OCI-LY1 (cell line): ENCODE measurements around the gene TCP1.

Experiments
- CTCF ChIP-seq: fragments of 200-600 bp; sonication (generic), shearing (Covaris generic); IDR thresholded peaks from 2 replicates; pipeline ENCODE4 v1.5.1; 2017; ENCODE audit warnings: mild to moderate bottlenecking, antibody characterized with exemption, low read length, moderate library complexity, mixed read lengths
- EZH2 ChIP-seq: fragments of 200-600 bp; sonication (generic), shearing (Covaris generic); IDR thresholded peaks from 2 replicates; pipeline ENCODE4 v1.8.0; 2017; ENCODE audit warnings: borderline replicate concordance, mixed run types, mild to moderate bottlenecking, antibody characterized with exemption, low read length, moderate library complexity, mixed read lengths

DNA sequence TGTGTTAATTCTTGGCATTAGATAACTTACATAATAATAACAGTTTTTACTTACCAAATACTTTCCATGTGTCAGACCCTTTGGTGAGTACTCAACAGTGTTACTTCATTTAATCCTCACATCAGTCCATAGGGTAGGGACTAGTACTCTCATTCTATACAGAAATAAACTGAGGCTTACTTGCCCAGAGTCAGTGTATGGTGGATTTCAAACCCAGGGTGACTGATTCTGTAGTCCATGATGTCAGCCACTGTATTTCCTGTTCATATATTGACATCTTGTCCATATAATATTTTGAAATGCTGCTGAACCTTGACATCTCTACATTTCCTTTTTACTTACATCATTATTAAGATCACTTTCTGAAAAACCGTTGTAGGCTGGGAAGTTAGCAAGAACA, 8.2 kb upstream of the TCP1 start:
- no peak for TF ChIP-seq CTCF
- TF ChIP-seq EZH2 = no peak
